Progenitor cell of endocrine pancreas (in vitro differentiated cells): ENCODE results near the gene SP4. TPM values are rescaled to one million over a fixed set of nuclear protein-coding genes. Genes with fewer than 3 reads are reported as not detected.

Experiments used
- DNase-seq: peaks from one replicate; pipeline ENCODE4 v3.0.0; 2021; ENCODE audit warnings: low spot score; ENCODE audit not compliant: unreplicated experiment
- H3K27ac Mint-ChIP-seq: 2 replicates; pipeline ENCODE4 v1.8.0; 2021; ENCODE audit warnings: mild to moderate bottlenecking, moderate library complexity, mixed read lengths
- H3K27me3 Mint-ChIP-seq: 2 replicates; pipeline ENCODE4 v1.8.0; 2021; ENCODE audit warnings: mixed read lengths
- H3K36me3 Mint-ChIP-seq: 2 replicates; pipeline ENCODE4 v1.8.0; 2022; ENCODE audit warnings: mixed read lengths; ENCODE audit not compliant: insufficient read depth
- H3K4me1 Mint-ChIP-seq: 2 replicates; pipeline ENCODE4 v1.8.0; 2021; ENCODE audit warnings: low read depth, mixed read lengths
- H3K4me3 Mint-ChIP-seq: 2 replicates; pipeline ENCODE4 v1.8.0; 2021; ENCODE audit warnings: low read depth, mild to moderate bottlenecking, moderate library complexity, mixed read lengths
- H3K9me3 Mint-ChIP-seq: 2 replicates; pipeline ENCODE4 v1.8.0; 2021; ENCODE audit warnings: low read depth, mixed read lengths
- CTCF ChIP-seq: fragments of 200-600 bp; sonication (generic); IDR thresholded peaks from one replicate; pipeline ENCODE4 v1.5.0; 2021; ENCODE audit warnings: antibody characterized with exemption, mild to moderate bottlenecking; ENCODE audit not compliant: unreplicated experiment
- total RNA-seq: library from RNA; stranded (reverse); gene quantifications from 2 replicates; pipeline ENCODE4 v1.2.1, GENCODE V29; 2021

SP4 gene
- total RNA-seq, 1 donor from 2014 or later, result 19.8 TPM

DNA sequence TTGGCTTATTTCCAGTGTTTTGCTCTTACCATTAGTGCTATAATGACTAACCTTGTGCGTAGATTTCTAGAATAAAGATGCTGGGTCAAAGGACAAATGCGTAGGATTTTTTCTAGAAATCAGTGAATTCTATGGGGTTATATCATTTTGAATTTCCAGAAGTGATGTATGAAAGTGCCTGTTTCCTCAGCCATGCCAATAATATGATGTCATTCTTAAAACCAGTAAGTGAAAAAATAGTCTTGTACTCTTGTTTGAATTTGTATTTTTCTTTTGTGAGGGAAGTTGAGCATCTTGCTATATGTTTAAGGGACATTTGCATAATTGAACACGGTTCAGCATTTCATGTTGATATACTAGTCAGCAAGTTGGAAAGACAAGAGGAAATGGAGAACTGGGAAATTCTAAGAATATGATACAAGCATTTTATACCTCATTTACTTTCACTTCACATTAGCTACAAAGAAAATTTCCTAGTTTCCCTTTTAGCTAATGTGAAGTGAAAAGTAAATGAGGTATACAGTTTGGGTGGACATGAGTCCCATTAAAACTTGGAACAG, 111.1 kb downstream of the SP4 start:
- Mint-ChIP-seq H3K4me3 (no peak overlapping the region), H3K36me3 (no peaks in the 10 kb centered on the region), H3K27ac (no peak overlapping the region), H3K27me3 (peaks cover 49% of the 10 kb centered on the region), H3K9me3 (peaks cover 4% of the 10 kb centered on the region), H3K4me1 (peaks cover 3% of the 10 kb centered on the region)
- no peak for TF ChIP-seq CTCF
- DNase-seq, result no peak

GRCh38 chr7:21542891-21543527, 115.1 kb downstream of the SP4 start, which contains the start of gene DNAH11:
Gene DNAH11 (plus strand): TSS chr7:21543039. CDS start chr7:21543246, 207 bp downstream.
- peak; percentile 35 for TF ChIP-seq CTCF
- DNase-seq, result peak; percentile 47
- H3K4me1 Mint-ChIP-seq, result peaks cover 3% of the 10 kb centered on the region
- H3K4me3 Mint-ChIP-seq, result peak within 1 kb of the TSS; percentile 72
- H3K9me3 Mint-ChIP-seq, result no peaks in the 10 kb centered on the region
- no peaks in the 10 kb centered on the region for H3K36me3 Mint-ChIP-seq
- H3K27ac Mint-ChIP-seq, result no peak within 1 kb of the TSS
- peaks cover 79% of the 10 kb centered on the region for H3K27me3 Mint-ChIP-seq

DNA sequence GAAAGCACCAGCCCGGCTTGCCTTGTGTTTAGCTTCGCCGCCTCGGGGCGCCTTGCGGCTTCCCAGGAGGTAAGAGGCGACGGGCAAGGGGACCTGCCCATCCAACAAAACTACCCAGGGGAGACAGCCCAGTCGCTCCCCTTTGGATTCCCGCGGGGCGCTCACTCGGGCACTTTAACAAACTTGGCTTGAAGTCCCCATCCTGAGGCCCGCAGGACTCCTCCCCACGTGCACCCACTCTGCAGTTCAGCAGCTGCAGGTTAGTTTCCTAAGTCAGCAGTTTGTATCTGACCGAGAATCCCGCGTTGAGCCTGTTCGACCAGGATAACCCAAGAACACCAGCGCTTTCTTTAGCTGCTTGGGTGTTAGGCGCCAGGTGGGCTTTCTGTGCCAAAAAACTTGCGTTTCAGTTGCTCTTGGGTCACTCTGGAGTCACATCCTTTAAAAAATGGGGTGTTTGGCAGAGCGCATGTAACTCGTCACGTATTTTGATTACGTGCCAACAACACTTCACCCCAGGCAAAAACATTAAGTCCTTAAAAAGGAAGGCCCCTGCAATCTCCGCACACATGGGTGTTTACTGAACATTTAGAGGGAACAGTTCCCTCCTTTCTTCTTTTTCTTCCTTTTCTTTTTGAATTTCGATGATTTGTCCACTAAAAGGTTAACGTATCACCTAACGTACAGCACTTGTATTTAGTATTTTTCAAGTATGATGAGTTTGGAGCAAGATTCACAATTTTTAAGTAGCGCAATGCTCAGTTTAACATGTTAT, 115.8 kb downstream of the SP4 start:
- peaks cover 3% of the 10 kb centered on the region for H3K4me1 Mint-ChIP-seq
- no peaks in the 10 kb centered on the region for H3K9me3 Mint-ChIP-seq
- H3K27me3 Mint-ChIP-seq, result peaks cover 79% of the 10 kb centered on the region
- H3K4me3 Mint-ChIP-seq, result peak overlapping the region; percentile 72
- no peak for TF ChIP-seq CTCF
- no peaks in the 10 kb centered on the region for H3K36me3 Mint-ChIP-seq
- peak; percentile 9 for DNase-seq
- no peak overlapping the region for H3K27ac Mint-ChIP-seq

DNA sequence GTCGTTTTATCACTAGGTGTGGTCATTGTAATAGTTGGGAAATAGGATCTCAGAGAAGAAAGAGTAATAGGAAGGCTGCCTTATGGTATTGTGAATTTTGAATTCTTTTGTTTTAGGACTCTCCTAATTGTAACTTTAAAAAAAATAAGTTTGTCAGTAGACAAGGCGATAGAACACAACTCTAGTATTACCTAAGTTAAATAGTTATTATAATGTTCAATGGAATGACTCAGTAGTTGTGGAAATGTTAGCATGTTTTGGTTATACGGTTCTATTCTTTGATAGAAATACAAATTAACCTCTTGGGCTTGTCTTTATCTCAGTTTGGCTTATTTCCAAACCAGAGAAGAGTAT, 116.4 kb downstream of the SP4 start:
- Mint-ChIP-seq H3K36me3 (no peaks in the 10 kb centered on the region), H3K27me3 (peaks cover 75% of the 10 kb centered on the region), H3K4me1 (peaks cover 3% of the 10 kb centered on the region), H3K9me3 (no peaks in the 10 kb centered on the region), H3K4me3 (no peak overlapping the region), H3K27ac (no peak overlapping the region)
- no peak for TF ChIP-seq CTCF
- DNase-seq, result no peak

- Mint-ChIP-seq H3K4me1 (peaks cover 3% of the 10 kb centered on the region), H3K36me3 (no peaks in the 10 kb centered on the region), H3K9me3 (no peaks in the 10 kb centered on the region), H3K4me3 (no peak overlapping the region), H3K27me3 (peaks cover 72% of the 10 kb centered on the region), H3K27ac (no peak overlapping the region)
- DNase-seq, result no peak
- no peak for TF ChIP-seq CTCF
Observed at GRCh38 chr7:21544715-21545114, 116.8 kb downstream of the SP4 start.
